Measurements from ENCODE around the gene C7orf33.
"Not testable (repeated sequence)": the region's sequence is repeated elsewhere in the genome, so short reads cannot be mapped to it uniquely, and the experiment has no call there.

DNA sequence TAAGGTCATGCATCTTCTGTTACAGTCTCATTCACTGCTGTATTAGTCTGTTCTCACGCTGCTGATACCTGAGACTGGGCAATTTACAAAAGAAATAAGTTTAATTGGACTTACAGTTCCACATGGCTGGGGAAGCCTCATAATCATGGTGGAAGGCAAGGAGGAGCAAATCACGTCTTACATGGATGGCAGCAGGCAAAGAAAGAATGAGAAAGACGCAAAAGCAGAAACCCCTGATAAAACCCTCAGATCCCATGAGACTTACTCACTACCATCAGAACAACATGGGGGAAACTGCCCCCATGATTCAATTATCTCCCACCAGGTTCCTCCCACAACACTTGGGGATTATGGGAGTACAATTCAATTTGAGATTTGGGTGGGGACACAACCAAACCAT, 5.8 kb downstream of the C7orf33 start:
- TF ChIP-seq EED (CRISPR knock-in tag; IDR thresholded peaks at IDR 0.05); POLR2A (IDR thresholded peaks at IDR 0.05; ENCODE audit: insufficient read depth in 1 of 2, low read depth in 2 of 2, low read length in 2 of 2); SRSF4 (IDR thresholded peaks at IDR 0.05; ENCODE audit: low read depth, low read length, poor library complexity, severe bottlenecking); ZNF225 (CRISPR knock-in tag; IDR thresholded peaks at IDR 0.05); SMARCC2 (IDR thresholded peaks at IDR 0.05): not testable (repeated sequence)
- TF ChIP-seq, protein P1, sequence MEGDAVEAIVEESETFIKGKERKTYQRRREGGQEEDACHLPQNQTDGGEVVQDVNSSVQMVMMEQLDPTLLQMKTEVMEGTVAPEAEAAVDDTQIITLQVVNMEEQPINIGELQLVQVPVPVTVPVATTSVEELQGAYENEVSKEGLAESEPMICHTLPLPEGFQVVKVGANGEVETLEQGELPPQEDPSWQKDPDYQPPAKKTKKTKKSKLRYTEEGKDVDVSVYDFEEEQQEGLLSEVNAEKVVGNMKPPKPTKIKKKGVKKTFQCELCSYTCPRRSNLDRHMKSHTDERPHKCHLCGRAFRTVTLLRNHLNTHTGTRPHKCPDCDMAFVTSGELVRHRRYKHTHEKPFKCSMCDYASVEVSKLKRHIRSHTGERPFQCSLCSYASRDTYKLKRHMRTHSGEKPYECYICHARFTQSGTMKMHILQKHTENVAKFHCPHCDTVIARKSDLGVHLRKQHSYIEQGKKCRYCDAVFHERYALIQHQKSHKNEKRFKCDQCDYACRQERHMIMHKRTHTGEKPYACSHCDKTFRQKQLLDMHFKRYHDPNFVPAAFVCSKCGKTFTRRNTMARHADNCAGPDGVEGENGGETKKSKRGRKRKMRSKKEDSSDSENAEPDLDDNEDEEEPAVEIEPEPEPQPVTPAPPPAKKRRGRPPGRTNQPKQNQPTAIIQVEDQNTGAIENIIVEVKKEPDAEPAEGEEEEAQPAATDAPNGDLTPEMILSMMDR (CRISPR knock-in tag; IDR thresholded peaks at IDR 0.05) = not testable (repeated sequence)
- TF ChIP-seq, protein P2, sequence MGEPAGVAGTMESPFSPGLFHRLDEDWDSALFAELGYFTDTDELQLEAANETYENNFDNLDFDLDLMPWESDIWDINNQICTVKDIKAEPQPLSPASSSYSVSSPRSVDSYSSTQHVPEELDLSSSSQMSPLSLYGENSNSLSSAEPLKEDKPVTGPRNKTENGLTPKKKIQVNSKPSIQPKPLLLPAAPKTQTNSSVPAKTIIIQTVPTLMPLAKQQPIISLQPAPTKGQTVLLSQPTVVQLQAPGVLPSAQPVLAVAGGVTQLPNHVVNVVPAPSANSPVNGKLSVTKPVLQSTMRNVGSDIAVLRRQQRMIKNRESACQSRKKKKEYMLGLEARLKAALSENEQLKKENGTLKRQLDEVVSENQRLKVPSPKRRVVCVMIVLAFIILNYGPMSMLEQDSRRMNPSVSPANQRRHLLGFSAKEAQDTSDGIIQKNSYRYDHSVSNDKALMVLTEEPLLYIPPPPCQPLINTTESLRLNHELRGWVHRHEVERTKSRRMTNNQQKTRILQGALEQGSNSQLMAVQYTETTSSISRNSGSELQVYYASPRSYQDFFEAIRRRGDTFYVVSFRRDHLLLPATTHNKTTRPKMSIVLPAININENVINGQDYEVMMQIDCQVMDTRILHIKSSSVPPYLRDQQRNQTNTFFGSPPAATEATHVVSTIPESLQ (CRISPR knock-in tag; conservative IDR thresholded peaks at IDR 0.05) = not testable (repeated sequence)
